ENCODE results near the gene CCDC57. TPM values are rescaled to one million over a fixed set of nuclear protein-coding genes. Genes with fewer than 3 reads are reported as not detected.

Gene CCDC57
- total RNA-seq, 1 experiment from 2014 or later, result 31.0 TPM

DNA sequence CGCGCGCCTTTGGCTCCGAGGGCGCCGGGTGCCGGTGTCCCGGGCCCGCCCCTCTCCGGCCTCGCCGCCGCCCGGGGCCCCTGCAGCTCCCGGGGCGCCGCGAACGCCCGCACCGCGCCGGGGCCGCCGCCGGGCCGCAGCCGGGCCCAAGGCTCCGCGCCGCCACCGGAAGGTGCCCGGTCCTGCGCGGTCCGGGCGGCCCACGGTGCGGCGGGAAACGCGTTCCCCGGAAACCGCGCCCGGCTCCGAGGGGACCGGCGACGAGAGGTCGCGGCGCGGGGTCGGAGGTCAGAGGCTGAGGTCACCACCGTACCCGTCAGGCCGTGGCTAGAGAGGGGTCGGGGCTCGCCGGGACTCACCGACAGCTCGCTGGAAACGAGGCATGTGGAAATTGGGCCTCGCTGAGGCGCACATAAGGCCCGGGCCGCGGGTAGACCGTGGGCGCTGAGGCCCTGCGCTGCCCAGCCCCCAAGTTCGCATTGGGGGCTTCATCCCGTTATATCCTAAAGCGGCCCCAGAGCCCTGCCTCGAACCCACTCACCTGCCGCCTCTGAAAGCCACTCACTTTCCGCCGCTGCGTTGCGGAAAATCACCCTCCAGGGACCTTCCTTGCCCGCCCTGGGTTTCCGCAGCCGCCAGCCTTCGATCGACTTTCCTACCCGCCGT lies 146.9 kb downstream of the CCDC57 start, which contains the start of gene DUS1L:
Gene DUS1L (minus strand): TSS at position 167 of the 666 bp plus-strand sequence. CDS start 745 bp downstream, outside the sequence.
- ChIA-PET POLR2A (interaction anchor here (0.8 kb wide), 1 partner anchor 35 kb away, joined by 3 read pairs; no protein-coding TSS in a partner anchor), CTCF (no interaction called here)
- H3K27me3 Mint-ChIP-seq (ENCODE audit: insufficient read depth, unreplicated experiment), result no peaks in the 10 kb centered on the region
- Histone ChIP-seq H3K4me1 (peaks cover 12% of the 10 kb centered on the region), H3K9me3 (no peaks in the 10 kb centered on the region), H3K27me3 (replicated peaks; ENCODE audit: control insufficient read depth, insufficient read depth, low read length) (no peaks in the 10 kb centered on the region), H3K4me3 (ENCODE audit: low read depth, low read length) (peak within 1 kb of the TSS; percentile 59), H3K36me3 (ENCODE audit: control insufficient read depth, insufficient read depth, low read length) (peaks cover 3% of the 10 kb centered on the region; the same call in 1 of the 2 replicates)
- no peaks in the 10 kb centered on the region for H3K4me1 Mint-ChIP-seq (ENCODE audit: low read depth, unreplicated experiment)
- no TSS peak for BruUV-seq (replicated peaks)
- H3K36me3 Mint-ChIP-seq (ENCODE audit: insufficient read depth, unreplicated experiment), result peaks cover 15% of the 10 kb centered on the region
- no peaks in the 10 kb centered on the region for H3K9me3 Mint-ChIP-seq (ENCODE audit: unreplicated experiment)
- TF ChIP-seq, protein P1, sequence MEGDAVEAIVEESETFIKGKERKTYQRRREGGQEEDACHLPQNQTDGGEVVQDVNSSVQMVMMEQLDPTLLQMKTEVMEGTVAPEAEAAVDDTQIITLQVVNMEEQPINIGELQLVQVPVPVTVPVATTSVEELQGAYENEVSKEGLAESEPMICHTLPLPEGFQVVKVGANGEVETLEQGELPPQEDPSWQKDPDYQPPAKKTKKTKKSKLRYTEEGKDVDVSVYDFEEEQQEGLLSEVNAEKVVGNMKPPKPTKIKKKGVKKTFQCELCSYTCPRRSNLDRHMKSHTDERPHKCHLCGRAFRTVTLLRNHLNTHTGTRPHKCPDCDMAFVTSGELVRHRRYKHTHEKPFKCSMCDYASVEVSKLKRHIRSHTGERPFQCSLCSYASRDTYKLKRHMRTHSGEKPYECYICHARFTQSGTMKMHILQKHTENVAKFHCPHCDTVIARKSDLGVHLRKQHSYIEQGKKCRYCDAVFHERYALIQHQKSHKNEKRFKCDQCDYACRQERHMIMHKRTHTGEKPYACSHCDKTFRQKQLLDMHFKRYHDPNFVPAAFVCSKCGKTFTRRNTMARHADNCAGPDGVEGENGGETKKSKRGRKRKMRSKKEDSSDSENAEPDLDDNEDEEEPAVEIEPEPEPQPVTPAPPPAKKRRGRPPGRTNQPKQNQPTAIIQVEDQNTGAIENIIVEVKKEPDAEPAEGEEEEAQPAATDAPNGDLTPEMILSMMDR (IDR thresholded peaks at IDR 0.05; ENCODE audit: insufficient read depth in 1 of 2, low read depth in 1 of 2, low read length in 1 of 2, severe bottlenecking in 1 of 2, unreplicated experiment in 1 of 2), result no peak
- intact Hi-C loops (cut with micrococcal nuclease; ENCODE audit: unreplicated experiment), result no loop called here
- peak within 1 kb of the TSS; percentile 74 for H3K4me3 Mint-ChIP-seq (ENCODE audit: unreplicated experiment)
- peak within 1 kb of the TSS; percentile 78 for H3K27ac Mint-ChIP-seq (ENCODE audit: unreplicated experiment)
- DNase-seq, result peak in 1 of 2 experiments; percentile 84

DNA sequence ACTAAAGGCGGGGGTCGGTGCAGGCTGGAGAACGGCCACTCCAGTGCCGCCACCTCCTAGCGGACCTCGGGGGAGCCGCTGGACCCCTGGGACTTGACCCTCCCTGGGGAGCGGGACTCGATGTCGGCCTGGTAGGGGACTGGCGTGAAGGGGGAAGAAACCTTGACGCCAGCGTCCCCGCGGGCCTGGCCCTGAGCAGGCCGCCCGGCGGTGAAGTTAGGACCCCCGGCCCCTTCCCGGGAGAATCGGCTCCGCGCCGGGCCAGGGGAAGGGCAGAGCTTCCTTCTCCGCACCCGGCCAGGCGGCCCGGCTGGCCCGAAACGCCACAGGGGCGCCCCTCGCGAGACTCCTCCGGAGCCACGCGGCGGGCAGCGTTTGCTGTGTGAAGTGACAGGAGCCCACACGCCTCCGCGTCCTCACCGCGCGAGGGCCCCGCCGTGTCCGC lies 147.4 kb downstream of the CCDC57 start:
- TF ChIP-seq, protein P1 (IDR thresholded peaks at IDR 0.05; ENCODE audit: insufficient read depth in 1 of 2, low read depth in 1 of 2, low read length in 1 of 2, severe bottlenecking in 1 of 2, unreplicated experiment in 1 of 2), result no peak
- Mint-ChIP-seq H3K36me3 (ENCODE audit: insufficient read depth, unreplicated experiment) (peaks cover 21% of the 10 kb centered on the region), H3K9me3 (ENCODE audit: unreplicated experiment) (no peaks in the 10 kb centered on the region), H3K4me1 (ENCODE audit: low read depth, unreplicated experiment) (no peaks in the 10 kb centered on the region), H3K4me3 (ENCODE audit: unreplicated experiment) (peak overlapping the region; percentile 74), H3K27ac (ENCODE audit: unreplicated experiment) (no peak overlapping the region), H3K27me3 (ENCODE audit: insufficient read depth, unreplicated experiment) (no peaks in the 10 kb centered on the region)
- intact Hi-C loops (cut with micrococcal nuclease; ENCODE audit: unreplicated experiment), result no loop called here
- peaks cover 3% of the 10 kb centered on the region; the same call in 1 of the 2 replicates for H3K36me3 ChIP-seq (ENCODE audit: control insufficient read depth, insufficient read depth, low read length)
- no peaks in the 10 kb centered on the region for H3K27me3 ChIP-seq (replicated peaks; ENCODE audit: control insufficient read depth, insufficient read depth, low read length)
- H3K9me3 ChIP-seq, result no peaks in the 10 kb centered on the region
- POLR2A ChIA-PET, result interaction anchor here (0.8 kb wide), 1 partner anchor 35 kb away, joined by 3 read pairs; no protein-coding TSS in a partner anchor
- DNase-seq, result no peak
- no TSS peak for BruUV-seq (replicated peaks)
- CTCF ChIA-PET, result interaction anchor here (0.9 kb wide), 1 partner anchor 35 kb away, joined by 3 read pairs; no protein-coding TSS in a partner anchor
- H3K4me3 ChIP-seq (ENCODE audit: low read depth, low read length), result peak overlapping the region; percentile 59
- peaks cover 12% of the 10 kb centered on the region for H3K4me1 ChIP-seq

DNA sequence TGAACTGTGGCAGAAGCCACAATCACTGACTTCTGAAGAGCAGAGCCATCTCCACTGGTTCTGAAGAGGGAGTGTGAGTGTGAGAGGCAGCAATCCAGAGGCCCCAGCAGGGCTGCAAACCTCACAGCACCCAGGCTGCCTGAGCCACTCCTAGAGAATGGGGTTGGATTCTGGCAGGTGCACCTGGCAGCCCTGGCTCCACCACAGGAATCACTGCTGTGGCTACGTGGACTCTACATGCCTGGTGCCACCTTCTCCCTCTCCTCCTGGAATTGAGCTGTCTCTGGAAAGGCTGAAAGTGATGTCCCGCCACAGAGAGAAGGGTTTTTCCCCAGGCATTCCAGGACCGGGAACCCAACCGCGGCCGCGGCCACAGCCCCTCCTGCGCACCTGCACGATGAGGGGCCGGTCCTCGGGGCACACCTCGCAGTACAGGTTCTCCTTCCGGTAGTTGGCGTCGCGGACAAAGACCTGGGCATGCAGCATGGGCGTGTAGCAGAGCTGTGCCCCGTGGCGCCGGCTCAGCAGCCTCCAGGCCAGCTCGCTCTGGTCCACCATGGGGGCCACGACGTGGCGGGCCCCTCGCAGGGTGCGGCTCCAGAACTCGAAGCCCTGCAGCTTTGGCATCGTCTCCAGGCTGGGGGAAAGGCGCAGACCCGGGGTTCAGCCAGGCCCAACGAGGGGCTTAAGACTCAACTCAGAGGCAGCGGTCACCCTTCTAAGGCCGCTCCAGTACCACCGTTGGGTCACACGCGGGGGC lies 148.0 kb downstream of the CCDC57 start:
- no peak for DNase-seq
- ChIA-PET CTCF (interaction anchor here (0.9 kb wide), 1 partner anchor 34 kb away, joined by 3 read pairs; no protein-coding TSS in a partner anchor), POLR2A (interaction anchor here (0.8 kb wide), 1 partner anchor 34 kb away, joined by 3 read pairs; no protein-coding TSS in a partner anchor)
- Histone ChIP-seq H3K4me3 (ENCODE audit: low read depth, low read length) (peak overlapping the region; percentile 59), H3K9me3 (no peaks in the 10 kb centered on the region), H3K36me3 (ENCODE audit: control insufficient read depth, insufficient read depth, low read length) (peaks cover 3% of the 10 kb centered on the region; the same call in 1 of the 2 replicates), H3K4me1 (peaks cover 12% of the 10 kb centered on the region), H3K27me3 (replicated peaks; ENCODE audit: control insufficient read depth, insufficient read depth, low read length) (no peaks in the 10 kb centered on the region)
- Mint-ChIP-seq H3K27me3 (ENCODE audit: insufficient read depth, unreplicated experiment) (no peaks in the 10 kb centered on the region), H3K4me1 (ENCODE audit: low read depth, unreplicated experiment) (no peaks in the 10 kb centered on the region), H3K9me3 (ENCODE audit: unreplicated experiment) (no peaks in the 10 kb centered on the region), H3K4me3 (ENCODE audit: unreplicated experiment) (peak overlapping the region; percentile 74), H3K36me3 (ENCODE audit: insufficient read depth, unreplicated experiment) (peaks cover 27% of the 10 kb centered on the region), H3K27ac (ENCODE audit: unreplicated experiment) (no peak overlapping the region)
- TF ChIP-seq, protein P1 (IDR thresholded peaks at IDR 0.05; ENCODE audit: insufficient read depth in 1 of 2, low read depth in 1 of 2, low read length in 1 of 2, severe bottlenecking in 1 of 2, unreplicated experiment in 1 of 2), result no peak
- intact Hi-C loops (cut with micrococcal nuclease; ENCODE audit: unreplicated experiment), result no loop called here
- TSS peak; percentile 64 for BruUV-seq (replicated peaks)
